ENCODE data around the gene TTC29. TPM values are rescaled to one million over a fixed set of nuclear protein-coding genes. Genes with fewer than 3 reads are reported as not detected.

The TTC29 gene
- total and polyA plus RNA-seq, 9 donors = 0.09 to 0.21 (median 0.19) TPM; not detected in 5

DNA sequence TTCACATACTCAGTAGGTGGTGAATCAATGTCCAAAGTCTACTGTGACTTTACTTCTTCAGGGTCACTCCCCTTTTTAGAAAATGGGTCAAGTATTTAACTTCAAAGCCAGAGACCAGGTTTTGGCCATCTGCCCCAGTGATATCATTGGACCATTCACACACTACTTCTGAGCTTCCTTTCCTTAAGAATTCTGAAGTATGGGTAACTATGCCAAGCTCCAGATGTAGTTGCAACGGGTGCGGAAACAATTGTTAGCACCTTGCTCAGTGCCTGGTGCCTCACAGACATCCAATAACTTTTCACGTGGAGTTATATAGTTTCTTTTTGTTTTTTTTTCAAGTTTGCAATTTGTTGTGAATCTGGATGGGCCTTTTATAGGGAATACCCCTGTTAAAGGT is 62.6 kb downstream of the TTC29 start:
- H3K27ac ChIP-seq (ENCODE audit: low read length) = no peak overlapping the region
- no peak overlapping the region for H3K4me3 ChIP-seq (ENCODE audit: low read length)
- H3K4me1 ChIP-seq (ENCODE audit: control insufficient read depth, insufficient read depth, low read length) = no peaks in the 10 kb centered on the region
- DNase-seq = no peak
- H3K36me3 ChIP-seq (ENCODE audit: control insufficient read depth, insufficient read depth, low read length) = no peaks in the 10 kb centered on the region
- no CpG with 5 or more reads among the region's 3 CpGs for WGBS (ENCODE audit: insufficient coverage)
- no peaks in the 10 kb centered on the region for H3K9me3 ChIP-seq (replicated peaks; ENCODE audit: control insufficient read depth, low read depth, low read length)
- H3K27me3 ChIP-seq (ENCODE audit: control insufficient read depth, insufficient read depth, low read length) = no peaks in the 10 kb centered on the region

DNA sequence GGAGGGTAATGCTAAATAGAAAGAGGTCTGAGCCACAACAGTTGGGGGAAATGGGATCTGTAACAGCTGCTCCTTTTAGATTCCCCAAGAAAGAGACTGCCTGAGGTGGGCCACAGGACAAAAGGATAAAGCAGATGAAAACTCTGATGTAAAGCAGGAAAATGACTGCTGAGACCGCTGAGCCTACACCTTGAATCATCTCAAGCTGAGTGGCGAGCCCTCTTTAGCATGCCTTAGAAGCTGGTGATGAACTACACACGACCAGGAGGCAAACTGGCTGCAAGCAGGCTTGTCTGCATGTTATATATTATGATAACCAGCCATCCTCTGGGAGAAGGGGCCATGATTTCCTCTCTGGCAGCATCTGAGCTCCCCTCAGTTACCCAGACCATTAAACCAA is 88.4 kb downstream of the TTC29 start:
- no peaks in the 10 kb centered on the region for H3K4me1 ChIP-seq (ENCODE audit: control insufficient read depth, insufficient read depth, low read length)
- 72% methylated on average over 2 of the region's 3 CpGs for WGBS (ENCODE audit: insufficient coverage)
- no peaks in the 10 kb centered on the region for H3K9me3 ChIP-seq (replicated peaks; ENCODE audit: control insufficient read depth, low read depth, low read length)
- H3K27me3 ChIP-seq (ENCODE audit: control insufficient read depth, insufficient read depth, low read length) = no peaks in the 10 kb centered on the region
- H3K36me3 ChIP-seq (ENCODE audit: control insufficient read depth, insufficient read depth, low read length) = no peaks in the 10 kb centered on the region
- H3K27ac ChIP-seq (ENCODE audit: low read length) = no peak overlapping the region
- no peak for DNase-seq
- no peak overlapping the region for H3K4me3 ChIP-seq (ENCODE audit: low read length)

GRCh38 chr4:146855761-146856160 is 89.9 kb downstream of the TTC29 start:
- no peaks in the 10 kb centered on the region for H3K36me3 ChIP-seq (ENCODE audit: control insufficient read depth, insufficient read depth, low read length)
- H3K4me3 ChIP-seq (ENCODE audit: low read length) = no peak overlapping the region
- WGBS (ENCODE audit: insufficient coverage) = no CpG with 5 or more reads among the region's 4 CpGs
- H3K27me3 ChIP-seq (ENCODE audit: control insufficient read depth, insufficient read depth, low read length) = no peaks in the 10 kb centered on the region
- no peaks in the 10 kb centered on the region for H3K4me1 ChIP-seq (ENCODE audit: control insufficient read depth, insufficient read depth, low read length)
- DNase-seq = no peak
- no peak overlapping the region for H3K27ac ChIP-seq (ENCODE audit: low read length)
- no peaks in the 10 kb centered on the region for H3K9me3 ChIP-seq (replicated peaks; ENCODE audit: control insufficient read depth, low read depth, low read length)

GRCh38 chr4:146852360-146852759 is 93.3 kb downstream of the TTC29 start:
- no peaks in the 10 kb centered on the region for H3K27me3 ChIP-seq (ENCODE audit: control insufficient read depth, insufficient read depth, low read length)
- H3K36me3 ChIP-seq (ENCODE audit: control insufficient read depth, insufficient read depth, low read length) = no peaks in the 10 kb centered on the region
- no peak overlapping the region for H3K4me3 ChIP-seq (ENCODE audit: low read length)
- WGBS (ENCODE audit: insufficient coverage) = 54% methylated on average over 2 of the region's 2 CpGs
- no peaks in the 10 kb centered on the region for H3K4me1 ChIP-seq (ENCODE audit: control insufficient read depth, insufficient read depth, low read length)
- H3K27ac ChIP-seq (ENCODE audit: low read length) = no peak overlapping the region
- no peaks in the 10 kb centered on the region for H3K9me3 ChIP-seq (replicated peaks; ENCODE audit: control insufficient read depth, low read depth, low read length)
- no peak for DNase-seq

- Histone ChIP-seq H3K36me3 (ENCODE audit: control insufficient read depth, insufficient read depth, low read length) (no peaks in the 10 kb centered on the region), H3K4me1 (ENCODE audit: control insufficient read depth, insufficient read depth, low read length) (no peaks in the 10 kb centered on the region), H3K27ac (ENCODE audit: low read length) (no peak overlapping the region), H3K27me3 (ENCODE audit: control insufficient read depth, insufficient read depth, low read length) (no peaks in the 10 kb centered on the region), H3K9me3 (replicated peaks; ENCODE audit: control insufficient read depth, low read depth, low read length) (no peaks in the 10 kb centered on the region), H3K4me3 (ENCODE audit: low read length) (no peak overlapping the region)
- 77% methylated on average over 5 of the region's 5 CpGs for WGBS (ENCODE audit: insufficient coverage)
- DNase-seq = no peak
Observed at GRCh38 chr4:146847345-146847744, 98.3 kb downstream of the TTC29 start.

DNA sequence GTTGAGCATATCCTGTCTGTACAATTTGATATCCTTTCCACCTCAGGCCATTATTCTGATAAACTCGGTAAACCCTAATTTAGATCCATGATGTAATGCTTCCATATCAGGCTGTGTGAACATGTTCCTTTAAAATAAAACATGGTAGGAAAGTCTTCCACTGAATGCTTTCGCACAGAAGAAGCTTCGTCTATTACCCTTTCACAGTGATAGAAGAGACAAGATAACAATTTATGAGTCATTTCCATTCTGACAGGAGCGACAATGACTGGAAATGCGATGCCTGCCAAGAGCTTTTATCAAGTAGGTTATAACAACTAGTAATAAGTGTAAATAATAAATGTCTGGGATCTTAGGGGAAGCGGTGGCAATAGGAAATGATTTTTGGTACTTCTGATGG is 98.8 kb downstream of the TTC29 start:
- H3K36me3 ChIP-seq (ENCODE audit: control insufficient read depth, insufficient read depth, low read length) = no peaks in the 10 kb centered on the region
- no CpG with 5 or more reads among the region's 6 CpGs for WGBS (ENCODE audit: insufficient coverage)
- no peak overlapping the region for H3K4me3 ChIP-seq (ENCODE audit: low read length)
- no peaks in the 10 kb centered on the region for H3K27me3 ChIP-seq (ENCODE audit: control insufficient read depth, insufficient read depth, low read length)
- H3K9me3 ChIP-seq (replicated peaks; ENCODE audit: control insufficient read depth, low read depth, low read length) = no peaks in the 10 kb centered on the region
- no peak for DNase-seq
- H3K27ac ChIP-seq (ENCODE audit: low read length) = no peak overlapping the region
- H3K4me1 ChIP-seq (ENCODE audit: control insufficient read depth, insufficient read depth, low read length) = no peaks in the 10 kb centered on the region

DNA sequence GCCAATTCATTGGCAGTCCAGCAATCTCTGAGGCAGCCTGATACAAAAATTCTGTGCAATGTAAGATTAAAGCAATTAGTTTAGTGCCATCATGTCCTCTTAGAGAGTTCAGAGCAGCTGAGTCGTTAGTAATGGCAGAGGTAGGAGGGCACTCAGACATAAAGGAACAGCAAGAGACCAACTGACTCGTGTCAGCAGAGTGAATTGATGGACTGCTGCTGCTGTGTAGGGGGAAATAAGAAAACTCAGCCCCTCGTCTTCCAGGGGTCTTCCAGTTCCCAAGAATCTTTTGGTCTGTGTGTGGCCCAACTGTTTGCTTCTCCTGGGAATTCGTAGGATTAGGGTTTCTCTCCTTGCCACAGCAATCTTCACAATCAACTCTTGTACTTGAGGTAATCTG is 100.9 kb downstream of the TTC29 start:
- H3K27me3 ChIP-seq (ENCODE audit: control insufficient read depth, insufficient read depth, low read length) = no peaks in the 10 kb centered on the region
- H3K9me3 ChIP-seq (replicated peaks; ENCODE audit: control insufficient read depth, low read depth, low read length) = no peaks in the 10 kb centered on the region
- no peak overlapping the region for H3K27ac ChIP-seq (ENCODE audit: low read length)
- no peaks in the 10 kb centered on the region for H3K4me1 ChIP-seq (ENCODE audit: control insufficient read depth, insufficient read depth, low read length)
- no peak for DNase-seq
- H3K4me3 ChIP-seq (ENCODE audit: low read length) = no peak overlapping the region
- WGBS (ENCODE audit: insufficient coverage) = 29% methylated on average over 1 of the region's 4 CpGs
- no peaks in the 10 kb centered on the region for H3K36me3 ChIP-seq (ENCODE audit: control insufficient read depth, insufficient read depth, low read length)

DNA sequence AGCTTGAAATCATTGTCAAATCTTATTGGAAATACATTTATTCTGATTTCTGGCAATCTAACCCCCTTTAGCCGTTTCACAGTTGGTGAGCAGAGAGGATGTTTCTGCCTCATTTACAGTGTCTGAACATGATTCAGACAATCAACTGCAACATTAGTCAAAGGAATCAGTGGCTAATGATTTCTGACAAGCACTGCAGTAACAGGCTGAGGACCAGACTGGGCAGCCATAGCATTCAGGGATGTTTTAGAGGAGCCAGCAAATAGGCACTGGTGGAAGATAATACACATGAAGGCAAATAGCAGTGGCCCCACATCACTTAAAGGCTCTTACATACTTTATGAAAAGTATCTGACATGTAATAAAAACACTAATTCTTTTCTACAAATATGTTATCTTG is 102.8 kb downstream of the TTC29 start:
- no peaks in the 10 kb centered on the region for H3K4me1 ChIP-seq (ENCODE audit: control insufficient read depth, insufficient read depth, low read length)
- no peak for DNase-seq
- no peaks in the 10 kb centered on the region for H3K27me3 ChIP-seq (ENCODE audit: control insufficient read depth, insufficient read depth, low read length)
- no peak overlapping the region for H3K27ac ChIP-seq (ENCODE audit: low read length)
- WGBS (ENCODE audit: insufficient coverage) = no CpG with 5 or more reads among the region's 1 CpG
- no peaks in the 10 kb centered on the region for H3K9me3 ChIP-seq (replicated peaks; ENCODE audit: control insufficient read depth, low read depth, low read length)
- no peak overlapping the region for H3K4me3 ChIP-seq (ENCODE audit: low read length)
- no peaks in the 10 kb centered on the region for H3K36me3 ChIP-seq (ENCODE audit: control insufficient read depth, insufficient read depth, low read length)

- Histone ChIP-seq H3K27me3 (ENCODE audit: control insufficient read depth, insufficient read depth, low read length) (no peaks in the 10 kb centered on the region), H3K4me3 (ENCODE audit: low read length) (no peak overlapping the region)
- no peak for DNase-seq
Observed at GRCh38 chr4:146840731-146841130, 104.9 kb downstream of the TTC29 start.

DNA sequence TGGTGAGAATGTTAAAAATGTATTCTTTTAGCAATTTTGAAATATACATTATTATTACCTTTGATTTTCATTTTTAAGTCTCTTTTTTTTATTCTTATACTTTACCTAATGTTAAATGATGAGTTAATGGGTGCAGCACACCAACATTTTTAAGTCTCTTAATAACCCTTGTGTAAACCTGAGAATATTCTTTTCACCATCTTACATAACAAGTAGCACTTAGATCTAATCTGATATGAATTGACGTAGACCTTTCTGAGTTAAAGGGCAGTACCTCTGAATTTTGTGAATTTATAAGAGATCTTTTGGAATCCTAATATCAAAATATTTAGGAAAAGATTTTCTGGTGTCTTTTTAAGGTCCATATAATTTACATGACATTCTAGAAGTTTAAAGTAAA is 110.6 kb downstream of the TTC29 start:
- no peak overlapping the region for H3K4me3 ChIP-seq (ENCODE audit: low read length)
- DNase-seq = no peak
- no peaks in the 10 kb centered on the region for H3K27me3 ChIP-seq (ENCODE audit: control insufficient read depth, insufficient read depth, low read length)
- no peaks in the 10 kb centered on the region for H3K4me1 ChIP-seq (ENCODE audit: control insufficient read depth, insufficient read depth, low read length)
- no peaks in the 10 kb centered on the region for H3K9me3 ChIP-seq (replicated peaks; ENCODE audit: control insufficient read depth, low read depth, low read length)
- H3K27ac ChIP-seq (ENCODE audit: low read length) = no peak overlapping the region
- WGBS (ENCODE audit: insufficient coverage) = no CpG with 5 or more reads among the region's 1 CpG
- no peaks in the 10 kb centered on the region for H3K36me3 ChIP-seq (ENCODE audit: control insufficient read depth, insufficient read depth, low read length)

More at GRCh38 chr4:146840731-146841130, 104.9 kb downstream of the TTC29 start:
- H3K9me3 ChIP-seq (replicated peaks; ENCODE audit: control insufficient read depth, low read depth, low read length) = no peaks in the 10 kb centered on the region
- H3K36me3 ChIP-seq (ENCODE audit: control insufficient read depth, insufficient read depth, low read length) = no peaks in the 10 kb centered on the region
- H3K27ac ChIP-seq (ENCODE audit: low read length) = no peak overlapping the region
- H3K4me1 ChIP-seq (ENCODE audit: control insufficient read depth, insufficient read depth, low read length) = no peaks in the 10 kb centered on the region

DNA sequence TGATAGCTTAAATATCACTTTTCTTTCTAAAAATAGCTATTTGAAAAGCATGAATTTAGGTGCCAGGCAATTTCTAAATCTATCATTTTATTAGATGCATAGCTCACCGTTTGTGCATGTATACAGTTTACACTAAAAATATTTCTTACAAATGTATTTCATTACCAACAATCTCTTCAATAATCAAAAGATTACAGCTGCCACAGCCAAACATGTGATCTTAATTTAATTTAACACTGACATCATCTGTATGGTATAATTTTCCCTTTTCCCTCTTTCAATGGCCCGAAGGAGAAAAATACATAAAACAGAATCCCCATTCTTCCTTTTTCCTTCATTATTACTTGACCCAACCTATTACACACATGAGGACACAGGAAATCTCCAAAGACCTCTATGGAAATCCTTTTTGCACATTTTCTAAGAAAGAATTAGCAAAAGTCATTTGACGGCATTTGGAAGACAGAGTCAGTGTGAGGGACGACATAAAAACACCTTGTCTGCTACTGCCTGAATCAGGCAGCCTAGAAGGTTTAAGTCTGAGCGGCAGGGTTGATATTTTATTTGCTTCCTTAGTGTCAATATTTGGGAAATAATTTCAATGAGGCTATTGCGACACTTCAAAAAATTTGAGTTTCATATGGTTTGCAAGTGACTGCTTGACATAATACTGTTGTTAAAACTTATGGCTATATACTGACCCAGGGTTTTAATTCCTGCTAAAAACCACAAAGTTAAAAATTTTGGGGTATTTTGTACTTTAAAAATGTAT is 111.2 kb downstream of the TTC29 start:
- WGBS (ENCODE audit: insufficient coverage) = 64% methylated on average over 3 of the region's 6 CpGs

More for the DNA sequence above, 111.2 kb downstream of the TTC29 start:
- no peaks in the 10 kb centered on the region for H3K4me1 ChIP-seq (ENCODE audit: control insufficient read depth, insufficient read depth, low read length)
- peak; percentile 3 for DNase-seq
- H3K27ac ChIP-seq (ENCODE audit: low read length) = no peak overlapping the region
- no peak overlapping the region for H3K4me3 ChIP-seq (ENCODE audit: low read length)
- H3K9me3 ChIP-seq (replicated peaks; ENCODE audit: control insufficient read depth, low read depth, low read length) = no peaks in the 10 kb centered on the region
- H3K36me3 ChIP-seq (ENCODE audit: control insufficient read depth, insufficient read depth, low read length) = no peaks in the 10 kb centered on the region
- no peaks in the 10 kb centered on the region for H3K27me3 ChIP-seq (ENCODE audit: control insufficient read depth, insufficient read depth, low read length)

Data from muscle of leg (tissue), 11 donors.